PFSK-1 (cell line): ENCODE results near the gene SLC17A9.

ENCODE experiments used
- FOXP2 ChIP-seq: optimal IDR thresholded peaks from 2 replicates; pipeline ENCODE3; 2011; ENCODE audit warnings: borderline replicate concordance, control low read depth, inconsistent platforms; ENCODE audit not compliant: insufficient read depth; ENCODE audit errors: extremely low read length, extremely low read depth
- POLR2AphosphoS5 ChIP-seq: IDR thresholded peaks from 2 replicates; pipeline ENCODE4 v1.6.1; 2012; ENCODE audit warnings: low read depth, mild to moderate bottlenecking, control low read depth, low read length, moderate library complexity
- SIN3A ChIP-seq: IDR thresholded peaks from 2 replicates; pipeline ENCODE4 v1.6.1; 2012; ENCODE audit warnings: mild to moderate bottlenecking, low read length, moderate library complexity, borderline replicate concordance; ENCODE audit not compliant: insufficient read depth
- TAF1 ChIP-seq: IDR thresholded peaks from 2 replicates; pipeline ENCODE4 v1.6.1; 2012; ENCODE audit warnings: low read length, control low read depth, borderline replicate concordance; ENCODE audit not compliant: insufficient read depth
- TF ChIP-seq, protein P1 (sequence below), 2 experiments: IDR thresholded peaks; 2 replicates each; pipeline versions ENCODE4 v1.6.1 to v1.8.0; 2011 to 2012; ENCODE audit warnings: low read depth in 2 of 2, low read length in 2 of 2, control low read depth in 1 of 2, inconsistent platforms in 1 of 2, mild to moderate bottlenecking in 1 of 2, moderate library complexity in 1 of 2; ENCODE audit not compliant: insufficient read depth in 1 of 2

SLC17A9 gene

DNA sequence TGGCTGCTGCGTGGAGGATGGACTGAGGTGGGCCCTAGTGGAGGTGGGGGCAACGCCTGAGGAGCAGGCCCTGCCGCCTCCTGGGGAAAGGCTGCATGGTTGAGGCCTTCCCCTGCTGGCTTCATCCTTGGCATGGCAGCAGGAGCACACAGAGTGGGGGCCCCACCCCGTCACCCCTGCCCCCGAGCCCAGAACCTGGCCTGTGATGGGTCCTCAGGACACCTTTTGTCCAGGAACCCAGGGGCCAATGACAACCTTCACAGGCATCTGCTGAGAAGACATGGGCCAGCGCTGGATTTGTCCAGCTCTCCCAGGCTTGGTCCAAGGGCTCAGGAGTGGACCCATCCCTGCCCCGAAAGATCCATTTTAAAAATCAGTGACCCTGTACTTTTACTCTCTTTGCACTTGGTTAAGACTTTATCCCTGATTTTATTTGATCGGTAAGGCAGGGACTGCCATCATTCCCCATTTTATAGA, 575 bp upstream of the SLC17A9 start:
- no peak for TF ChIP-seq POLR2AphosphoS5
- TF ChIP-seq FOXP2 = no peak
- no peak for TF ChIP-seq SIN3A
- no peak for TF ChIP-seq TAF1
- TF ChIP-seq, protein P1, sequence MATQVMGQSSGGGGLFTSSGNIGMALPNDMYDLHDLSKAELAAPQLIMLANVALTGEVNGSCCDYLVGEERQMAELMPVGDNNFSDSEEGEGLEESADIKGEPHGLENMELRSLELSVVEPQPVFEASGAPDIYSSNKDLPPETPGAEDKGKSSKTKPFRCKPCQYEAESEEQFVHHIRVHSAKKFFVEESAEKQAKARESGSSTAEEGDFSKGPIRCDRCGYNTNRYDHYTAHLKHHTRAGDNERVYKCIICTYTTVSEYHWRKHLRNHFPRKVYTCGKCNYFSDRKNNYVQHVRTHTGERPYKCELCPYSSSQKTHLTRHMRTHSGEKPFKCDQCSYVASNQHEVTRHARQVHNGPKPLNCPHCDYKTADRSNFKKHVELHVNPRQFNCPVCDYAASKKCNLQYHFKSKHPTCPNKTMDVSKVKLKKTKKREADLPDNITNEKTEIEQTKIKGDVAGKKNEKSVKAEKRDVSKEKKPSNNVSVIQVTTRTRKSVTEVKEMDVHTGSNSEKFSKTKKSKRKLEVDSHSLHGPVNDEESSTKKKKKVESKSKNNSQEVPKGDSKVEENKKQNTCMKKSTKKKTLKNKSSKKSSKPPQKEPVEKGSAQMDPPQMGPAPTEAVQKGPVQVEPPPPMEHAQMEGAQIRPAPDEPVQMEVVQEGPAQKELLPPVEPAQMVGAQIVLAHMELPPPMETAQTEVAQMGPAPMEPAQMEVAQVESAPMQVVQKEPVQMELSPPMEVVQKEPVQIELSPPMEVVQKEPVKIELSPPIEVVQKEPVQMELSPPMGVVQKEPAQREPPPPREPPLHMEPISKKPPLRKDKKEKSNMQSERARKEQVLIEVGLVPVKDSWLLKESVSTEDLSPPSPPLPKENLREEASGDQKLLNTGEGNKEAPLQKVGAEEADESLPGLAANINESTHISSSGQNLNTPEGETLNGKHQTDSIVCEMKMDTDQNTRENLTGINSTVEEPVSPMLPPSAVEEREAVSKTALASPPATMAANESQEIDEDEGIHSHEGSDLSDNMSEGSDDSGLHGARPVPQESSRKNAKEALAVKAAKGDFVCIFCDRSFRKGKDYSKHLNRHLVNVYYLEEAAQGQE (IDR thresholded peaks at IDR 0.05; ENCODE audit: insufficient read depth in 1 of 2, low read depth in 2 of 2, low read length in 2 of 2) = no peak

DNA sequence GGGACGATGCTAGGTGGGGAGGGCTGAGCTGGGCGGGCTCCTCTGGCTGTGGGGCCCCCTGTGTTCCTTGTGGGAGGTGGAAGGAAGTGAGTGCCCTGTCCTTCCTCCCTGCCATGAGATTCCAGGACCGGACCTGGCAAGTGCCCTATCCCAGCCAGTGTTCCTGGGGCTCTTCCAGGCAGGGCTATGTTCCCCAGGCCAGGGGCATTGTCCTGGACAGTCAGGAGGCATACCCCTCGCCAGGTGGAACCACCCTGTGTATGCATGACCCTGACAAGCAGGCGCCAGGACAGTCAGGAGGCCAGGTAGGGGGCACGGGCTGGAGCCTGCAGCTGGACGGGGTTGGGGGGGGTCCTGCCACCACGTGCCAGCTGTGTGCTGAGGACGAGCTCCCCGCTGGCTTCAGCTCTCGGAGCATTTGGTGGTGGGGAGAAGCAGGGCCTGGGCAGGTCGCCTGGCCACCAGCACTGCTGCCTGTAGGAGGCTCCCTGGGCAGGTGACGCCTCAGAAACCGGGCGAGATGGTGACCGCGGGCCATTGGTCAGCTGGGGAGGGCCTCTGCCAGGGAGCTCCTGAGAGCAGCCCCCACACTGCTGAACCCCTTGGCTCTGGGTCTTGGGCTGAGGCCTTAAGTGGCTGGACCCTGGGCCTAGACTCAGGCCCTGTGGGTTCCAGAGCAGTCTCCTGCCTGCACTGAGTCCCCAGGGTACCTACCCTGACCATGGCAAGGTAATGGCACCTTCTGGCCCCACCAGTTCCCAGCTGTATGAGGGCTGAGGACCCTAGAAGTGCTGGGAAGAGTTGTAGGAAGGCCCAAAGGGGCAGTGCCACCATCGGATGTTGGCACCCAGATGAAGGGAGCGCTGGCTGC, 694 bp downstream of the SLC17A9 start:
- TF ChIP-seq POLR2AphosphoS5 (no peak), FOXP2 (no peak), TAF1 (no peak), SIN3A (no peak)
- TF ChIP-seq, protein P1 (IDR thresholded peaks at IDR 0.05; ENCODE audit: insufficient read depth in 1 of 2, low read depth in 2 of 2, low read length in 2 of 2) = no peak

DNA sequence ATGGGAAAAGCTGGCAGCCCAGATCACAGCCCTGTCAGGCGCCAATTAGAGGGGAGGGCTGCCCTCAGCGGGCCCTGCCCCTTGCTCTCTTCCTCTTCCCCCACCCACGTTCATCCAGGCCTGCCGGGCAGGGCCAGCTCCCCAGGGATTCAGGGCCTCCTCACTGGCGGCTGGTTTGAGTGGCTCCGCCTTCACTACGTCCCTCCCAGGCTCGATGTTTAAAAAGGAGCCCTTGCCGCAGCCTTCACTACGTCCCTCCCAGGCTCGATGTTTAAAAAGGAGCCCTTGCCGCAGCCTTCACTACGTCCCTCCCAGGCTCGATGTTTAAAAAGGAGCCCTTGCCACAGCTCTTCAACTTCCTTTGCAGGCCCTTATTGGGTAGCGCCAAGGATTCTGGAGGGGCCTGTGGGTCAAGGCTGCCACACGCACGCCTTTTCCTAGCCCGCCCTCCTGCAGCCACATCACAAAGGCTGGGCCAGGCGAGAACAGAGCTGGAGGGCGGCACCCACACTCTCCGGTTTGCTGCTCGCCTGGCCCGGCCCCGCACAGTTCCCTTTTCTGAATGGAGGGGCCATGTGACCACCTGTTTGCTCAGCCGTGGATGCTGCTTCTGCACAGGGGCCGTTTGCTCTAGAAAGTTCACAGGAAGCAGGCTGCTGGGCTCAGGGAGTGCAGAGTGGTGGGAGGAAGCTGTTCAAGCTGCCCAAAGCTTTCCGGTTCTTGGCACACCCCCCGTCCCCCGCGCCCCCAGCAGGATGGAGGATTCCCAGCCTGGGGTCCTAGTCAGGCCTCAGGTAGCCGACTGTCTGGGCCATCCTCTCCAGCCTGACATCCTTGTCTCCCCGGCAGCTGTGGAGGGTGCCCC, 1.6 kb downstream of the SLC17A9 start:
- TF ChIP-seq, protein P1 (IDR thresholded peaks at IDR 0.05; ENCODE audit: insufficient read depth in 1 of 2, low read depth in 2 of 2, low read length in 2 of 2) = no peak
- TF ChIP-seq FOXP2 = peak; percentile 66
- no peak for TF ChIP-seq TAF1
- TF ChIP-seq POLR2AphosphoS5 = no peak; the same call in 1 of the 2 replicates

DNA sequence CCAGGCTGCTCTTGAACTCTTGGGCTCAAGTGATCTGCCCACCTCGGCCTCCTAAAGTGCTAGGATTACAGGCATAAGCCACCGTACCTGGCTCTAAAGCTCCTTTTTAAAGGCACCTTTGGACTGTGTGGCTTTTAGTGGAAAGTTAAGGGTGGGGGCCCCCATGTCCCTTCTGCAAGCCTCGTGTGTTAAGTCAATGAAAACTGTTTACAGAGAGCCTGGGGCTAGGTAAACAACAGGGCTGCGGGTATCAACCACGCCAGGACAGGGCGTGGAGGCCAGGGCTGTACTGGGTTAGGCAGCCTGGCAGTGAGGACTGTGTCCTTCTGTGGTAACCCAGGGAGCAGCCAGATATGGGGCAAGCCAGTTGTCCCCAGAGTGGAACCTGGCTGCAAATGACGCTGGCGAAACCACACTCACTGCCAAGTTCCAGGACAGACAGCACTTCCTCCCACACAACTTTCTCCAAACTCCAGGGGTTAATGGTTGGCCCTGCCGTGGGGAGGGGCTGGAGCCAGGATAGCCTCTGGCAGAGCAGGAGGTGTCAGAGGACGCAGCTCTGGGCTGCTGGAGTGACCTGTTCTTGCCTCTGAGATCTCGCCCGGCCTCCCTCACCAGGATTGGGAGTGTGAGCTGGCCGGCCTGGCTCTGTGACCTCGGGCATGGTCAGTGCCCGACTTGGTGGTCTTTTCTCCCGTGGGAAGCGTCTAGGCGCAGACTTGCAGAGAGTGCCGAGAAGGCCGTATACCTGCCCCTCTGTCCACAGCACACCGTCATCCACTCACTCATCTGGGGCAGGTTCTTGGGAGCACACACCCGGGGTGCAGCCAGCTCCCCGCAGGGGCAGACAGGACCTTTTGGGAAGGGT, 3.2 kb downstream of the SLC17A9 start:
- TF ChIP-seq POLR2AphosphoS5 (no peak), FOXP2 (peak; percentile 49), SIN3A (no peak)
- TF ChIP-seq, protein P1 (IDR thresholded peaks at IDR 0.05; ENCODE audit: insufficient read depth in 1 of 2, low read depth in 2 of 2, low read length in 2 of 2) = no peak
